Dedifferentiated amniotic fluid mesenchymal stem cell (primary cell): ENCODE measurements around the gene TSPAN1.

Source experiments
- DNase-seq: peaks from one replicate; pipeline ENCODE4 v3.0.0-alpha.2; 2016; ENCODE audit errors: extremely low spot score

TSPAN1 gene

GRCh38 chr1:46174448-46175231 is at the start of gene TSPAN1:
Gene TSPAN1, plus strand, starts transcription at chr1:46175087. Its CDS starts 6,021 bp downstream, at chr1:46181108.
- DNase-seq = peak; percentile 60

- DNase-seq = no peak
These were observed 46.5 kb upstream of the TSPAN1 start for GRCh38 chr1:46128344-46128743.

GRCh38 chr1:46130121-46130520 is 44.8 kb upstream of the TSPAN1 start:
- no peak for DNase-seq

GRCh38 chr1:46130606-46131005 is 44.3 kb upstream of the TSPAN1 start:
- DNase-seq = no peak

- peak; percentile 35 for DNase-seq
These were observed 43.8 kb upstream of the TSPAN1 start for GRCh38 chr1:46131093-46131492.

- DNase-seq = peak; percentile 37
These were observed 43.0 kb upstream of the TSPAN1 start for GRCh38 chr1:46131712-46132528.

- peak; percentile 99 for DNase-seq
These were observed 42.2 kb upstream of the TSPAN1 start, which contains the start of gene PIK3R3 for GRCh38 chr1:46132529-46133180. Gene PIK3R3, minus strand, starts transcription at chr1:46132629. Its CDS starts 677 bp downstream, at chr1:46131952.

GRCh38 chr1:46133181-46133658 is 41.7 kb upstream of the TSPAN1 start:
- DNase-seq = no peak

- no peak for DNase-seq
These were observed 41.0 kb upstream of the TSPAN1 start for GRCh38 chr1:46133781-46134350.

- peak; percentile 69 for DNase-seq
These were observed 40.1 kb upstream of the TSPAN1 start for GRCh38 chr1:46134660-46135331.

GRCh38 chr1:46136711-46137110 is 38.2 kb upstream of the TSPAN1 start:
- DNase-seq = no peak

- DNase-seq = peak; percentile 52
These were observed 37.0 kb upstream of the TSPAN1 start for GRCh38 chr1:46137916-46138315.

- no peak for DNase-seq
These were observed 26.6 kb upstream of the TSPAN1 start for GRCh38 chr1:46148318-46148717.

- DNase-seq = no peak
These were observed 24.8 kb upstream of the TSPAN1 start for GRCh38 chr1:46150085-46150484.

- DNase-seq = peak; percentile 77
These were observed 22.9 kb upstream of the TSPAN1 start for GRCh38 chr1:46152016-46152415.

- no peak for DNase-seq
These were observed 21.7 kb upstream of the TSPAN1 start for GRCh38 chr1:46153228-46153627.

GRCh38 chr1:46153732-46154131 is 21.2 kb upstream of the TSPAN1 start:
- DNase-seq = no peak

GRCh38 chr1:46157916-46158311 is 17.0 kb upstream of the TSPAN1 start:
- DNase-seq = no peak

GRCh38 chr1:46158312-46159281 is 16.3 kb upstream of the TSPAN1 start:
- no peak for DNase-seq

GRCh38 chr1:46159516-46159915 is 15.4 kb upstream of the TSPAN1 start:
- no peak for DNase-seq
